GM11168 (cell line): Measurements from ENCODE around the gene ZNF628.

Source experiments
- in situ Hi-C: fragments of 300-500 bp; cut with MboI; formaldehyde crosslinking; loops from one replicate; pipeline ENCODE4 v1.12.0; 2022; ENCODE audit warnings: low sequenced_read_pairs; ENCODE audit not compliant: unreplicated experiment

ZNF628 gene

GRCh38 chr19:55482967-55483705 lies 6.7 kb downstream of the ZNF628 start:
- in situ Hi-C loops = no loop called here

- in situ Hi-C loops = no loop called here
These were observed 7.5 kb downstream of the ZNF628 start for GRCh38 chr19:55483706-55484592.

GRCh38 chr19:55484593-55485438 lies 8.4 kb downstream of the ZNF628 start, which contains the start of gene NAT14:
NAT14 (plus strand) TSS chr19:55485188; CDS start chr19:55485709, 521 bp downstream.
- in situ Hi-C loops = no loop called here

- in situ Hi-C loops = no loop called here
These were observed 9.1 kb downstream of the ZNF628 start for GRCh38 chr19:55485439-55486011.

- in situ Hi-C loops = no loop called here
These were observed 9.9 kb downstream of the ZNF628 start for GRCh38 chr19:55486043-55486970.

GRCh38 chr19:55486971-55487923 lies 10.8 kb downstream of the ZNF628 start:
- in situ Hi-C loops = no loop called here

- in situ Hi-C loops = no loop called here
These were observed 11.7 kb downstream of the ZNF628 start, which contains the start of gene SSC5D for GRCh38 chr19:55487924-55488687. SSC5D (plus strand) TSS chr19:55488436; CDS start chr19:55488590, 154 bp downstream.

GRCh38 chr19:55488986-55489710 lies 12.7 kb downstream of the ZNF628 start:
- in situ Hi-C loops = no loop called here

GRCh38 chr19:55489711-55490477 lies 13.5 kb downstream of the ZNF628 start:
- in situ Hi-C loops = no loop called here

- in situ Hi-C loops = no loop called here
These were observed 14.3 kb downstream of the ZNF628 start for GRCh38 chr19:55490478-55491432.

GRCh38 chr19:55491546-55492360 lies 15.3 kb downstream of the ZNF628 start:
- in situ Hi-C loops = no loop called here

- in situ Hi-C loops = no loop called here
These were observed 16.0 kb downstream of the ZNF628 start for GRCh38 chr19:55492362-55492944.

GRCh38 chr19:55493052-55493644 lies 16.7 kb downstream of the ZNF628 start:
- in situ Hi-C loops = no loop called here
